Stimulated activated CD8-positive, alpha-beta memory T cell treated with anti-CD3 and anti-CD28 coated beads, Interleukin-2, amount 100 ng/mL, for 1 hour (primary cell): ENCODE measurements around the gene TOPBP1.

Experiments used
- DNase-seq, 2 donors: peaks; one replicate each; pipeline ENCODE4 v3.0.0-alpha.2; 2020; ENCODE audit warnings: low read depth in 2 of 2

TOPBP1 gene

DNA sequence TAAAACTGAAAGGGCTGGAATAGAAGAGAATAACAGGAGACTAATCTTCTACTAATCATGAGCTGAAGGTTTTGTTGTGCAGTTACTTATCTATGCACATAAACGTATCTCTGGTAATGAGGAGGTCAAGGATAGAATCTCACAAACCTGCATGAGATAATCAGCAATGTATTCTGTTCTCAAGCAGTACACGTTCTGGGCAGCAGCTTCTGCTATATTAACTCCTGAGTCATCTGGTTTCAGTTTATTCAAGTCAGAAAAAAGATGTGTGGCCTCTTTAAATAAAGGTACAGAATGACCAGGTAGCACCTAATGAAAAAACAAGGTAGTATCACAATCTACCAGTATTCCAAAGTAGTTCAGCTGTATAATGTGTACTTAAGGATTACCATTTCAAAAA is 53.4 kb downstream of the TOPBP1 start:
- DNase-seq = no peak

- DNase-seq = no peak
Measured at GRCh38 chr3:133607816-133608215, 53.9 kb downstream of the TOPBP1 start.

DNA sequence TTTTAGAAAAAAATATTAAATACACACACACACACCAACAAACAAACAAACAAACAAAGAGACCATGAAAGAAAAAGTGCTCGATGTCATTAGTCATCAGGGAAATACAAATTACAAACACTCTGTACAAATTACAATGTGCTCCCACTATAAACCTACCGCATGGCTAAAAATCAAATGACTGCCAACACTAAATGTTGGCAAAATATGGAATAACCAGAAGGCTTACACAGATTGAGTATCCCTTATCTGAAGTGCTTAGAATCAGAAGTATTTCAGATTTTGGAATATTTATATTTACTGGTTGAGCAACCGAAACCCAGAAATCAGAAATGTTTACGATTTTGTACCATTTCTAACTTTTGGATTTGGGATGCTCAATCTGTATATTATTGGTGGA is 54.8 kb downstream of the TOPBP1 start:
- DNase-seq = no peak

GRCh38 chr3:133606342-133606741 is 55.4 kb downstream of the TOPBP1 start:
- no peak for DNase-seq

- no peak for DNase-seq
Measured at GRCh38 chr3:133600572-133601081, 61.1 kb downstream of the TOPBP1 start.

DNA sequence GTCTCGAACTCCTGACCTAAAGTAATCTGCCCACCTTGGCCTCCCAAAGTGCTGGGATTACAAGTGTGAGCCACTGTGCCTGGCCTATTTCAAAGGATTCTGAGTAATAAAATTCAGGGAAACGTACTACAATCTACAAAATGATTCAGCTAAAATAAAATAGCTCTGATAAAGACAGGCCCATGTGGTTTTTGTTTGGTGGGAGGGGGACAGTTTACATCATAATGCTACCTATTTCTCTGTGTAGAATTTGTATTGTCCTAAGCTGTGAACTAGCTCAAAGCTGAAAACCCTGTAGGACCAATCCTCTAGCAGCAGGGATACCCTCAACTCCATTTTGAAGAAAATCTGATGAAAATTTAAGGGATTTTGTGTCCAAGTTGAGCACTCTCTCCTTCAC is 62.5 kb downstream of the TOPBP1 start:
- DNase-seq = no peak

- DNase-seq = no peak
Measured at GRCh38 chr3:133598405-133598804, 63.3 kb downstream of the TOPBP1 start.

GRCh38 chr3:133595341-133595740 is 66.4 kb downstream of the TOPBP1 start:
- DNase-seq = no peak

DNA sequence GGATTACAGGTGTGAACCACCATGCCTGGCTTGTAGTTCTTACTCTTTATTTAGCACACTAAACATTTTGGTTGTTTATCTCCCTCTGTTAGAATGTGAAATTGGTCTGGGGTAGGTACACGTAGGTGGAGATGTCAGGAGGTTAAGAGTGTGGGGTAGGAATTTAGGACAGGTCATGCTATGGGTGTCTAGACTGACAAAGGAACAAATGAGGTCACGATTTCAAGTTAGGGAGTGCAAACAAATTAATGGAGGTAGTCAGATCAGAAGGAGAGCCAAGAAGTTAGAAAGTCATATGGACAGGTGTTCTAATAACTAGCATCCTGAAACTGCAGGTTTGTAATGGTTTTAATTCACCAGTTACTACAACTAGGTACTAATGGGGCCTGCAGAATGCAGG is 68.5 kb downstream of the TOPBP1 start:
- no peak for DNase-seq

- DNase-seq = no peak
Measured at GRCh38 chr3:133592843-133593242, 68.9 kb downstream of the TOPBP1 start.

GRCh38 chr3:133591271-133591742 is 70.4 kb downstream of the TOPBP1 start:
- DNase-seq = no peak

GRCh38 chr3:133589503-133589902 is 72.2 kb downstream of the TOPBP1 start:
- DNase-seq = no peak

DNA sequence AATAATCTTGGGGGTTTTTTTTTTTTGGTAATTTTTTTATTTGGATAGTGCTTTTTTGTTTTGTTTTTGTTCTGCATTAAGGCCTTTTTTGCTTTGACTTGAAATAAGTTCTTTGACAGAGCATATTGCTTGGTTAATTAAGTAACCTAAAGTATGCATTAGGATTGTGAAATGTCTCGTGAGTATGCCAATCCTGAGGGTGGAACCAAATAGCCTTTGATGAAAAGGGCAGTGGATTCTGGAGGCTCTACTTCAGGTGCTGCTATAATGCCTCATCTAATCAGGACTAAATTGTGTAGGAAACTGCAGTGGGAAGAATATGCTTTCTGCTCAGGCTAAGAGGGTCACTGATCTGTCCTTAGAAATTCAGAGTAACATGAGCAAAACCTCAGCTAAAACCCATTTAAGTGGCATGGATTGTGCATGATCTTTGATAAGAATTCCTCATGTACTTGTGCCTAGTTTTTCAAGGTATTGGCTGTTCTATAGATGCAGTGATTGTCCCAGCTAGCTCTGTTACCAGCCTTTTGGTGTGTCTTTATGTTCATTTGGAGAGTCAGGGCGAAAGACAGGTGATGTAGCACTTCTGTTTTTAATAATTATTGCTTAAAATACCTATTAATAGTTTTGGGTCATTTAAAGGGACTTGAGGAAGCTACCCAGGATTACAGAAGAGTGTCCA is 72.8 kb downstream of the TOPBP1 start:
- no peak for DNase-seq

DNA sequence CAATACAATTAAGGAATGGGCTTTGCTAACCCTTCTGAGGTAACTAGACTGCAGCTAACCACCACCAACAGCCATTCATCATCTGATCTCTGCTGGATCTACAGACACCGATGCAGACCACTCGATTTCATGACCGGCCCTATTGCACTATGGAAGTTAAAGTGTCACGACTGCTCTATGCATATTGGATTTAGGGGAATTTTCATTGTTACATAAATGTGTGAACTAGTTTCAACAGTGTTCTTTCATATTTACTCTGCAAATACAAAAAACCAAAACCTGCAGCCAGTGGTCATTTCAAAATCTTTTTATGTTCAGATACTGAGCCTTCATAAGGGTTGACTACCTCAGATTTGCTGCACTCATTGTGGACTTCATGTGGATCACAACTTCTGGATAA is 73.7 kb downstream of the TOPBP1 start:
- no peak for DNase-seq

DNA sequence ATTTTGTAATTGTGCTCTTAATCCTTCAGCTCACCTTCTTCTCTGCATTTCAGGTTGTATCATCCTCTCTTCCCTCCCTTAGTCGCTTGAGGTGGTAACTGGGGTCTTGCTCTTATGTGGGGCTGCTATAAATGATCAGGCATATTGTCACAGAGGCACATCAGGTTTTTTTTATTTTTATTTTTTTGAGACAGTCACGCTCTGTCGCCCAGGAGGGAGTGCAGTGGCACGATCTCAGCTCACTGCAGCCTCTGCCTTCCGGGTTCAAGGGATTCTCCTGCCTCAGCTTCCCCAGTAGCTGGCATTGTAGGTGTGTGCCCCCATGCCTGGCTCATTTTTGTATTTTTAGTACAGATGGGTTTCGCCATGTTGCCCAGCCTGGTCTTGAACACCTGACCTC is 78.3 kb downstream of the TOPBP1 start:
- DNase-seq = no peak

DNA sequence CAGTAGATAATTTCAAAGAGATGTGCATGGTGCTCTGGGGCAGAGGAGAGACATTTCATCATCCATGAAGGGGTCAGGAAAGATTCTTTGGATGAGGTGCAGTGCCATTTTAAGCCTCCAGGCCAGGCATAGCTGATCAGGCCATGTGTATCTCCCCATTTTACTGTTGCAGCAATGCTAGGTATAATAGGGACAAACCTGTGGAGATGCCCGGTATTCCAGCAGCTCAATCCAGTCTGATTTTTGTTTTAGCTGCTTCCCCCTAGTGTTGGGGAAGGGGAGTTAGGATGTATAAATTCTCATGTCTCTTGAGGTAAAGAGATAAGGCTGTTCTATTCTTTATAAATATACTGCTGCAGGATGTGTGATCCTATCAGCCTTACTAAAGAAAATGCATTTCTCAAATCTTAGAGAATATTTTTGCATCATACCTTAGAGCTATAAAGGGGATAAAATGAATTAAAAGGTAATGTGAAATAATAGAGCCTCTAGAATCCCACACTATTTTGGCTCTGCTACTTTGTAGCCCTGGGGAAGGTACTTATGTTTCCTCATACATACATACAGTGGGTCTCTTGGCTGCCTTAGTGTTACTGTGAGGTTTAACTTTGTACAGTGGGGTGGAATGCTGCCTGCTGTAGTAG is 83.1 kb downstream of the TOPBP1 start:
- DNase-seq = no peak

GRCh38 chr3:133576169-133576568 is 85.6 kb downstream of the TOPBP1 start:
- no peak for DNase-seq

GRCh38 chr3:133575086-133575485 is 86.7 kb downstream of the TOPBP1 start:
- DNase-seq = no peak

GRCh38 chr3:133574260-133574881 is 87.4 kb downstream of the TOPBP1 start:
- DNase-seq = peak; percentile 46 to 53

DNA sequence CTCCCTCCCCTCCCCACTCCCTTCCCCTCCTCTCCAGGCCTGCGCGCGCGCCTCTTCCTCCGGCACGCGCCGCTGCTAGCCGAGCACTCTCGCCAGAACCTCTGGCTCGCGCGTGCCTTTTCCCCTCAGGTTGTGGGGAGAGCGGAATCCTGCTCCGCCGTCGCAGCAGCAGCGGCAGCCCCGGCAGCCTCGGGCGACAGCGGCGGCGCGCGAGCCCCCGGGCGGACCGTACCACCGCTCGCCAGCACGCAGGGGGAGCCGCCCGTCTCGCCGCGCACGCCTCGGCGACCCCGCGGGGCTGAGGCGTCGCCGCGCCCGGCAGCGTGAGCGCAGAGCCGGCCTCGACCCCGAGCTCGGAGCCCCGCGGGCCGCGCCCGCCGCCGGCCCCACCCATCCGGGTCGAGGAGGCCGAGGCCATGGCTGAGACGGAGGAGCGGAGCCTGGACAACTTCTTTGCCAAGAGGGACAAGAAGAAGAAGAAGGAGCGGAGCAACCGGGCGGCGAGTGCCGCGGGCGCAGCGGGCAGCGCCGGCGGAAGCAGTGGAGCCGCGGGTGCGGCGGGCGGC is 88.0 kb downstream of the TOPBP1 start, which contains the start of gene CDV3:
Gene CDV3, plus strand, starts transcription at position 58 of the 566 bp plus-strand sequence. Its CDS starts 359 bp downstream, at position 417.
- no peak for DNase-seq

DNA sequence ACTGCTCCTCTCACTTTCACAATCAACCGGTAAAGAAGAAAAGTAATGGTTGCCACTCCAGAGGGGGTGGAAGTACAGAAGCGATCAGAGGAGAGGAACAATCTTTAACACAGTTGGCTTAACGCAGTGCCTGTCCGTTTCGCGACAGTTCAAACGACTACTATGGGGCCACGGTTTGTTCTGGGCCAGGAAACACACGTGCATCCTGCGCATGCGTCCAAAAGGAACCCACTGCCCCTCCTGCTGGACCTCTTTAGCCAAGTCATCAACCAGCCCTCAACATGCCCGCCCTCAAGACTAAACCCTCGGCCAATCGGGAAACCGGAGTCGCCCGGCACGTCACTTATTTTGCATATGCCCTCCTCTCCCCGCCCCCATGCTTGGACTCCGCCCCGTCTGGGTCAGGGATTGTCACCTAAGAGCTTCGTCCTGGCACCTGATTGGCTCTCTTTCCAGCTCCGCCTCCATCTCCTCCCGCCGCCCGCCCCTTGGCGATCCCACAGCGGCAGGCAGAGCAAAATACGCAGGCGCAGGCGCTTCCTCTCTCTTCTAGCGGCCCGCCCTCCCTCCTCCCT is 88.6 kb downstream of the TOPBP1 start:
- peak; percentile 100 for DNase-seq
